NCI-H187 treated with DMSO at 0.1 percent for 48 hours (cell line): Measurements from ENCODE around the gene SPAAR.
A peak's percentile ranks its signal among the peaks of the same experiment; 100 is the strongest.
"Not testable (repeated sequence)": the region's sequence is repeated elsewhere in the genome, so short reads cannot be mapped to it uniquely, and the experiment has no call there.

Experiments used
- DNase-seq: peaks from one replicate; lab custom pipeline; 2025; lab: John Stamatoyannopoulos, UW

The SPAAR gene, protein sequence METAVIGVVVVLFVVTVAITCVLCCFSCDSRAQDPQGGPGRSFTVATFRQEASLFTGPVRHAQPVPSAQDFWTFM

DNA sequence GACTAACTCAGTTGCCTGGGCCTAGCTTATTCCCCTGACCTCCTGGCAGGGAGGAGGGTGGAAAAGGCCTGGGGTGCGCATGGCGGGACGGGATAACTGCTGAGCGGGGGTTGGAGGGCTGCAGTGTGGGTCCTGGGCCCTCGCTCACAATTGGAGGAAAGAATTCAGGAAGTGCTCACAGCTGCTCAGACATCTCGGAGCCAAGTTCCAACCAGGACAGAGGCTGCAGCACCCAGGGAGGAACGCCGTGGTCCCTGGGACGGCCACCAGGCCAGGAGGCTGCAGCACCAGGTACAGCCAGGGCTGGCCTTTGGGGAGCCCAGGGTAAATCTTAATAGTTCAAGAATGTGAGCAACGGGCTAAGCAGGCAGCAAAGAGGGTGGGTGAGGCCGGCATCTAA, at the start of gene SPAAR:
Gene SPAAR, plus strand, starts transcription at position 217 of the 400 bp plus-strand sequence. CDS start 974 bp downstream, outside the sequence.
- DNase-seq, result no peak

DNA sequence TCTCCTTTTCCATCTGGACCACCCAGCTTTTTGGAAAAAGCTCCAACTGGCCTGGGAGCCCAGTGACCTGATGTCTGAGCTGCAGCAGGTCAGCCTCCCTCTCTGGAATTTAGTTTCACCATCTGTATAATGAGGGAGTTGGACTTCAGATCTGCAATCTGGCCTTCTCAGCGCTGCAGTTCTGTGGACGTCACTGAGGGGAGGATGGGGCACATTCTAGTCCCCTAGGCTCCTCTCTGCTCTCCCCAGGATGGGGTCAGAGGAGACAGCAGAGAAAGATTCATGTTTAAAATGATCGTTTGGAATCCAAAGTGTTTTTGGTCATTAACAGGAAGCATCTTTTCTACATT, 49.3 kb upstream of the SPAAR start:
- no peak for DNase-seq

DNA sequence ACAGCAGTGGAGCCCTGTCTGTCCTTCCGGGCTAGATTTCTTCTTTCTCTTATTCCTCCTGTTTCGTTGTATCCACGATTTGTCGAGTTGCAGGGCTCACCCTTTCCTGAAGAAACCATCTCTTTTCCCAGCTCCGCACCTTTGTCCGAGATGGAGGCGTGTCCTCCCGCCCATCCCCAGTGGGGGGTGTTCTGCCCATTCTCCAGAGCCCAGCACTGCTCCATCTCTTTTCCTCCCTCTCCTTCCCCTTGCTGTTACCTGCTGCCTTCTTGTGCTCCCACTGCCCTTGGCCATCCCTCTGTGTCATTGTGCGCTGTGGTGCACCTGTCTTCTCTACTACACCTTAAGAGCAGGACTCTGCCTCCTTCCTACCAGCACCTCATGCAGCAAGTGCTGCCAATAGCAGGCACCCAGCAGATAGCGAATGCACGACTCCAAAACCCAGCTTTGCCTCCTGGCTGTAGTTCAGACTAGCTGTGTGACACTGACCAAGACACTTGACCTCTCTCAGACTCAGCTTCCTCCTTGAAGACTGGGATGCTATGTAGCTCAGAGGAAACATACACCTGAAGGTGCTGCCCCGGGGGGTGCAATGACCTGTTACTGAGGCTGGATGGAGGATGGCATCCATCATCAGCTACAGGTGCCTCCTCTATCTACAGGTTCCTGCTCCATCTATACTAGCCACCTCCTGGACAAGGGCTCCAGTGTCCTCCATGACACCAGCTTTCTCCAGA, 48.0 kb upstream of the SPAAR start:
- DNase-seq, result no peak

DNA sequence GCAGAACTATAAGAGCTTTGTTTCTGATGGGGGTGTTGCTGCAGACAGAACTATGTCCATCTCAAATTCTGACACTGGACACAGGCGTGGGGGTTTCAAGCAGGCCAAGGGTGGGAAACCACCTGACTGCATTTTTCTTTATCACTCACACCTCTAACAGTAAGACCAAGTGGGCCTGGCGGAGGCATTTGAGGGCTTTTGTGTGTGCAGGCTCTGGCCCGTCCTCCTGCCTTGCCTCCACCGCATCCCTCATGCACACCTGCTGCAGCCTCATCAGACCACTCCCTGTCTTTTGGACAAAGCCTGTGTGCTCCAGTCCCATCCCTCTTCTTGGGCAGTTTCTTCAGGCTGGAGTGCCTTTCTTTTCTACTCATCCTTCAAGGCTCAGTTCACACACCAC, 47.0 kb upstream of the SPAAR start:
- no peak for DNase-seq

DNA sequence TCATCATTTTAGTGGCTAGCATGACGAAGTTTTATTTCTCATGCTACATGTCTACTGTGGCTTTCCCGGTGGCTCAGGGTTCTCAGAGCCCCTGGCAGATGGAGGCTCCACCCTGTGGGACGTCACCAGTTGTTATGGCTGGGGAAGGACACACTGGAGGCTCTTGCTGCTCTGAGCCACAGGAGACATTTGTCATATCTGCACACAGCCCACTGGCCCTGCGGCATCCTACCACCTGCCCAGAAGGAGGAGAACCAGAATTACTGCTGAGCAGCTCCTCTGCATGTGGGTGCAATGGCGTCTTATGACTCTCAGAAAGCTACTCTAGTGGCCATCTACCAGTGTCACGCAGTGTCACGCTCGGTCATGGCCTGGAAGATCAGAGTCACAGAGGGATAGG, 45.7 kb upstream of the SPAAR start:
- no peak for DNase-seq

DNA sequence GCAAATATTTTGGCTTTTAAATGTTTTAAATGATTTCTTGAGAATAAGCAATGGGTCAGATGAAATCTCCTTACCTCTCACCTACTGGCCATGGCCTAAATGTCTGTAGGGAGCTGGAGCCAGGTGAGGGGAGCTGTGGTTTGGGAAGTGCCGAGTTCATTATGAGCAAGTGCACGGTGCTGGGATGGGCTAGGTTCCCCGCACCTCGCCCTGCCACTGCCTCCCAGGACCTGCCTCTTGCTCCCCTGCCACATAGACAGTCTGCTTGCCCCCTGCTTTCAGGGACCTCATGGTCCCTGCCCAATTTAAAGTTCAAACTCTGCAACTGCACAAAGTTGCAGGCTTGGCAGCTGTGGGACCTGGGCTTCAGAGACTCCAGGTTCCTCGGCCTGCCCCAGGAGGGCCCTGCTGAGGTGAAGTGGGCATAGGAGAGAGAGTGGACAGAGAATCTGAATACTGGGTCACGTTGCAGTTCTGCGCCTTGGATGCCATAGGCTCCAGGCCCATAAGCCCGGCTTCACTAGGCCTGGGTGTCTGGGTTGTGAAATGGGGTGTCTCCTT, 44.5 kb upstream of the SPAAR start:
- DNase-seq, result no peak

DNA sequence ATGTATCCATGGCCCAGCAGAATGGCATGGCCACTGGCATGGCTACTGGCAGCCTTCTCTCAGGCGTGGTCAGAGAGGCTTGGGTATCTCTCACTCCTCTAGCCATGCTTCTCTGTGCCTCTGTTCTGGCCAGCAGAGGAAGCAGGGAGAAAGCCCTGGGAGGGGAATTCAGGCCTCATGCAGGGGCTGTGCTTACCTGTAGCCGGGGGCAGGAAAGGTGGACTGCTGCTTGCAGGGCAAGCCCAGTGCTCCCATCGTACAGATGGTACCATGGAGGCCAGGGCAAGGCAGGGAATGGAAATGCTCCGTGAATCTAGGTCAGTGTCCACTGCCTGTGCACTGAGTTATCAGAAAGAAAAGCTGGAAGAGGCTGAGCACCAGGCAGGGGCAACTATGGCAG, 41.8 kb upstream of the SPAAR start:
- no peak for DNase-seq

DNA sequence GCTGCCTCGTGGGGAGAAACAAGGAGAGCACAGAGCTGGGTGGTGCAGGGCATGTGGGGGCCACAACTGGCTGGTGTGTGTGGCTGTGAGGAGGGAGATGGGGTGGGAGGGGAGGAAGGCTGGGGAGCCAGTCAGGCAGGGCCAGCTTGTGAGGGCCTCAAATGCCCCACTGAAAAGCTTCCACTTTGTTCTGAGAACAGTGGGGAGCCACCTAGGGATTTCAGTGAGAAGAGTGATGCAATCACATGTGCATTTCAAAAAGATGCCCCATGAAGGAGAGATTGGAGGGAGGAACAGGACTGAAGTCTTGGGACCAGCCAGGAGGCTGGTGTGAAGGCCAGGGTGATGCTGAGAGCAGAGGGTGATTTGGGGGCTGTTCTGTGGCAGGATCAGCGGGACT, 40.4 kb upstream of the SPAAR start:
- DNase-seq, result no peak

DNA sequence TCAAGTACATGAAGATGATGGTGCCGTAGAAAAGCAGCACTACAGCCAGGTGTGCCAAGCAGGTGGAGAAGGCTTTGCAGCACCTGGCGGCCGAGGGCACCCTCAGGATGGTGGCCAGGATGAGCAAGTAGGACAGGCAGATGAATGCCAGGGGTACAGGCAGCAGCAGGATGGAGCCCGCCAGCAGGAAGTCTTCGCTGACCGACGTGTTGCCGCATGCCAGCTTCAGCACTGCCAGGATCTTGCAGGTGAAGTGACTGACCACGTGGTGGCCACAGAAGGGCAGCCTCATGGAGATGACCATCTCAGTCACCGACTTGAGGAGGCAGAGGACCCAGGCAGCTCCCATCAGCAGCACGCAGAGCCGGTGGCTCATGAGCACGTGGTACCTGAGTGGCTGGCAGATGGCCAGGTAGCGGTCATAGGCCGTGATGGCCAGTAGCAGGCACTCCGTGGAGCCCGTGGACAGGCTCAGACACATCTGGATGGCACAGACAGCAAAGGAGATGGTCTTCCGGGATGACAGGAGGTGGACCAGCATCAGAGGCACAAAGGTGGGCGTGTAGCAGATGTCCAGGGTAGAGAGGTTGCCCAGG, 39.6 kb upstream of the SPAAR start:
- DNase-seq, result no peak

DNA sequence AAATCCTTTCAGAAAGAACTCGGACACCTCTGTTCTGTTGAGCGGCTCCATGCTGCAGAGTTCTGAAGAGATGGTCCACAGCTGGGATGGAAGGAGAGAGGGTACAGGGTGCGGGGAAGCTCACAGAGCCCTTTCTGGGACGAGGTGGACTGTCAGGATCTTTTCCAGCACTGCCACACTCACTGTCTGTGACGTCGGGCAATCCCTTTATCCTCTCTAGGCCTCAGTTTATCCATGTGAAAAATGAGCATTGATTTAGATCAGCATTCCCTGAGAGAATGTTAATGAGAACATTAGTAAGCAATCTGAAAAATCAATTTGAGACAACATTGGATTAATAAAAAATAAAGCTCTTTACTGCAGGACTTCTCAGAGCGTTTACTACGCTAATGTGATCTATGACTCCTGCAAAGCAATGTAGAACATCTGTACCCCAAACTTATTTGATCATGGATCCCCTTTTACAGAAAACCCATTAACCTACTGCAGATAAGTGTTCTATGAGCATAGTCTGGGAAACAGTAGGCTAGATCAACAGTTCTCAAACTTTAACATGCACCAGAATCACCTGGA, 38.9 kb upstream of the SPAAR start, which contains the start of gene OR13J1:
Gene OR13J1, minus strand, starts transcription at position 51 of the 573 bp plus-strand sequence. Its CDS starts 0 bp downstream, at position 51.
- DNase-seq, result no peak

DNA sequence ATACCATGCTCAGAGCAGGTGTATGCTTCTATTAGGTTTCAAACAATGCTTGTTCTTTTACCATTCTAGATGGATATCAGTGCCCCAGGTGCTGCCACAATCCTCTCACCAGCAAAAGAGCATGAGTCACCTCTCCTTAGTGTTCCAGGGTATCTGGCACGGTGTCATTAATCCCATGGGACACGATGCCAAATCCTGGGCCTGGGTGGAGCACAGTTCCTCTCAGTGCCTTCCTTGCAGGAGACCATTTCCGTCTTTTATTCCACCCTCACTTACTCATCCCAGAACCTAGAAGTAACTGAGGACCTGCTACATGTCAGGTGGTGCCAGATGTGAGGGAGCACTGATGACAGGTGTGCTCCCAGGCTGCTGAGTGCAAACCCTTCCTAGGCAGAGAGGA, 37.7 kb upstream of the SPAAR start:
- no peak for DNase-seq

DNA sequence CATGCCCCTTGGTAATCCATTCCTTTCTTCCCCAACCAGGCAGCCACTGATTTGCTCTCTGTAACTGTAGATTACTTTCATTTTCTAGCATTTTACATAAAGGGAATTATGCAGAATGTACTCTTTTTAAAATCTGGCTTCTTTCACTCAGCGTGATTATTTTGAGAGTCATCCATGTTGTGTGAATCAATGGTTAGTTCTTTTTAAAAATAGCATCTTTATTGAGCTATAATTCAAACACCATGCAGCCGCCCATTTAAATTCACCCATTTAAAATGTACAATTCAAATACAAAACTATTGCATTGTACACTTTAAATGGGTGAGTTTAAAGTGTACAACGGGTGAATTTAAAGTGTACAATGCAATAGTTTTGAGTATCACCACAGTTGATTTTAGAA, 36.8 kb upstream of the SPAAR start:
- DNase-seq, result no peak

DNA sequence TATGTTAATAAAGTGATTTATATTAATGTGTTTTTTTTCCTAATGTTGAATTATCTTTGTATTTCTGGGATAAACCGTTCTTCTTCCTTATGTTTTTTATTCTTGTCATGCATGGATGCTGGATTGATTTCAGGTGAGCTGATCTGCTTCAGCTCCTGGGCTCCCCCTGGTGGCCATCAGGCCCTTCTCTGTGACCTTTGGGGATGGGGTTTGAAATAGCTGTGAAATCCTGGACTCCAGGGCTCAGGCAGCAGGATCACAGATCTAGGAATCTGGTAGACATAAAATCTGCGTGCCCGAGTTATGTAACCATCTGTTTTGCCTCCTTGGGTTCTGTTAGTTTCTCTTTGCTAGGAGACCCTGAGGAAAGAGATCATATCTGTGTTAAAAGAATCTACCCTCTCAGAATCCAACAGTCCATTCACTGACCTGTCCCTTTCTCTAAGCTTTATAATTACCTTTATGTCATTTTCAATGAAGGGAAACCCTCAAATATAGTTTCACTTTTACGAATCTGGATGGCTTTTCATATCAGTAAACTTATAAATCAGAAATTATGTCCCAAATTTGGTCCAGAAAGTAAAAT, 26.9 kb upstream of the SPAAR start:
- DNase-seq, result peak; percentile 5

DNA sequence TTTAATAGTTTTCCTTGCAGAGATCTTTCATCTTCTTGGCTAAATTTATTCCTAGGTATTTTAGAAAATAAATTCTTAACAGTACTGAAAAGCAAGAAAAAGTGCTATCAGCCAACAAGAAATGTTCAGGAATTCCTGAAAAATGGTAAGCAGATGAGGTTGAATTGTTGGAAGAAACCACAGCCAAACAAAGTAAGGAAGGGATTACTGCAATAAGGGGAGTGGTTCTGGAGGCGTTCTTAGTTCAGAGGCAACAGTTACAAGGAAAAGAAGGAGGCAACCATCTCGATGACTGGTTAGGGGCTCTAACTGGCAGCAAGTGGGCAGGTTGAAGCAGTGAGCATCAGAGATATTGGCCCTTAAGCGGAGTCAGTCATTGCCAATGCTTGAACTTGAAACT, 26.3 kb upstream of the SPAAR start:
- DNase-seq, result no peak

DNA sequence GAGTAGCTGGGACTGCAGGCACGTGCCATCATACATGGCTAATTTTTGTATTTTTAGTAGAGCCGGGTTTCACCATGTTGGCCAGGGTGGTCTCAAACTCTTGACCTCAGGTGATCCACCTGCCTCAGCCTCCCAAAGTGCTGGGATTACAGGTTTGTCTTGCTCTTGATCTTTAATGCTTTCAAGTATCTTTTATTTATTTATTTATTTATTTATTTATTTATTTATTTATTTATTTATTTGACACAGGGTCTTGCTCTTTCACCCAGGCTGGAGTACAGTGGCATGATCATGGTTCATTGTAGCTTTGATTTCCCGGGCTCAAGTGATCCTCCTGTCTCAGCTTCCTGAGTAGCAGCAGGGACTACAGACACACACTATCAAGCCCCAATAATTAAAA, 24.4 kb upstream of the SPAAR start:
- DNase-seq, result not testable (repeated sequence)

DNA sequence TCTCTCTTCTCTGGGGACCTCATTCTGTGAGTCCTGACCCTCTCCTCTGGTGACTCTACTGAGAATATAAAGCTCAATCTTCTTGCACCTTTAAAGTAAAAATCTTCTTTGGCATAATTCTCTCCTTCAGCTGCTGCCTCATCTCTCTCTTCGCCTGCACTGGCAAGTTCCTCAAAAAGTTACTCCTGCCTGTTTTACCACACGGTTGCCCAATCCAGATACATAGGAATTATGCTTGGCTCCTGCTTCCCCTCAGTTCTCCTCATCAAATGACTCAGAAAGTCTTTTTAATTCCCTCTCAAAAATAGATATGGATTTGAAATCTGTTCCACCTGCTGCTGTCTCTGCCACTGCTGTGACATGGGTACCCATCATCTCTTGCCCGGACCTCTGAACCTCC, 17.6 kb upstream of the SPAAR start:
- DNase-seq, result no peak

DNA sequence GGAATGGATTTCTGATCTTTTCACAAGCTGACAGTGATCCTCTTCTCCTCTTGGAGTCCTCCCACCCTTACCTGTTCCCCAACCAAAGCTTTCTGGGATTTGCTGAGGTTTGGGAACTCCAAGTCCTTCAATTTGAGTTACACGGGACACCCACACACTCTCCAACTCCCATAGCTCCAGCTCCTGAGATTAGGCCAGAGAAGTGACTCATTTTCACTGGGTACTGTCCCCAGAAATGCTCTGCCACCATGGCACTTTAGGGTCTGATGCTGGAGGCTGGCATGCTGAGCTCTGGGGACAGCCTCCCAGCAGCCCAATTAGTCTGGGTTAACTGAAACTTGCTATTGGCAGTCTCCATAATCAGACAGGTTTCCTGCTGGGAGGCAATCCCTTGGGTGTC, 17.2 kb upstream of the SPAAR start:
- DNase-seq, result no peak

DNA sequence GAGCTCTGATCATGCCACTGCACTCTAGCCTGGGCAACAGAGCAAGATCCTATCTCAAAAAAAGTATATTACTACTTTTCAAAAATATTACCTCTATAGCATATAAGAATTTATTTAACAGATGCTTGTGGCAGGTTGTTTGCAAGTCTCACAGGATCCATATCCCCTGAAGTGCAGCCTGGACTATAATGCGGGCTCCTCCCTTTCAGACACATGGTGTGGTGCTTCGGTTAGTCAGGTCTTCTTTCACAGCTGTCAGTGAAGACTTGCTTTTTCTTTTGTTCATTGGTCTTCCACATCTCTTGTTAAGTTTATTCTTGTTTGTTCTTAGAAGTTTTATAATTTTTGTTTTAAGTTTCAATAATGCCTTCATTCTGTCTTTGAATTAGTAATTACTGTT, 12.7 kb upstream of the SPAAR start:
- no peak for DNase-seq

DNA sequence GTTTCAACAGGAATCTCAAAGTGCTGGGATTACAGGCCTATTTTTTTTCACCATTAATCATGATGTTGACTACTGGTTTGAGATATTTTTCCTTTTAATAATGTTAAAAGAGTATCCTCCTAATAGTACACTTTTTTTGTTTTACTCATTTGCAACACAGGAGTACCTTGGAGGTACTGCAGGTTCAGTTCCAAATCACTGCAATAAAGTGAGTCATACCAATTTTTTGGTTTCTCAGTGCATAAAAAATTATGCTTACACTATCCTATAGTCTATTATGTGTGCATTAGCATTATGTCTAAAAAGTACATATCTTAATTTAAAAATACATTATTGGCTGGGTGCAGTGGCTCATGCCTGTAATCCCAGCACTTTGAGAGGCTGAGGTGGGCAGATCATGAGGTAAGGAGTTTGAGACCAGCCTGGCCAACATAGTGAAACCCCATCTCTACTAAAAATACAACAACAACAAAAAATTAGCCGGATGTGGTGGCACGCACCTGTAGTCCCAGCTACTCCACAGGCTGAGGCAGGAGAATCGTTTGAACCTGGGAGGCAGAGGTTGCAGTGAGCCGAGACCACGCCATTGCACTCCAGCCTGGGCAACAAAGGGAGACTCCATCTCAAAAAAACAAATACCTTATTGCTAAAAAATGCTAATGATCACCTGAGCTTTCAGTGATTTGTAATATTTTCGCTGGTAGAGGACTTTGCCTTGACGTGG, 11.8 kb upstream of the SPAAR start:
- not testable (repeated sequence) for DNase-seq

DNA sequence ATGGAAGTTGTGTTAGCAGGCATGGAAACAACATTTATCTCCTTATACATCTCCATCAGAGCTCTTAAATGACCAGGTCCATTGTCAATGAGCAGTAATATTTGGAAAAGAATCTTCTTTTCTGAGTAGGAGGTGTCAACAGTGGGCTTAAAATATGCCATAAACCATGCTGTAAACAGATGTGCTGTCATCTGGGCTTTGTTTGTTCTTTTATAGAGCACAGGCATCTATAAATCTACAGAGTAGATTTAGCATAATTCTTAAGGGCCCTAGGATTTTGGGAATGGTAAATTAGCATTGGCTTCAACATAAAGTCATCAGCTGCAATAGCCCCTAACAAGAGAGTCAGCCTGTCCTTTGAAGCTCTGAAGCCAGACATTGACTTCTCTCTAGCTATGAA, 11.0 kb upstream of the SPAAR start:
- DNase-seq, result no peak

DNA sequence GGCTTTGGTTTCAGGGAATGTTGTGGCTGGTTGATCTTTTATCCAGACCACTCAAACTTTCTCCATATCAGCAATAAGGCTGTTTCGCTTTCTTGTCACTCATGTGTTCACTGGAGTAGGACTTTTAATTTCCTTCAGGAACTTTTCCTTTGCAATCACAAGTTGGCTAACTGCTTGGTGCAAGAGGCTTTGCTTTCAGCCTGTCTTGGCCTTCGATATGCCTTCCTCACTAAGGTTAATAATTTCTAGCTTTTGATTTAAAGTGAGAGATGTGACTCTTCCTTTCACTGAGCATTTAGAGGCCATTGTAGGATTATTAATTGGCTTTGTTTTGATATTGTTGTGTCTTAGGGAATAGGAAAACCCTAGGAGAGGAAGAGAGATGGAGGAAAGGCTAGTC, 10.3 kb upstream of the SPAAR start:
- DNase-seq, result no peak

DNA sequence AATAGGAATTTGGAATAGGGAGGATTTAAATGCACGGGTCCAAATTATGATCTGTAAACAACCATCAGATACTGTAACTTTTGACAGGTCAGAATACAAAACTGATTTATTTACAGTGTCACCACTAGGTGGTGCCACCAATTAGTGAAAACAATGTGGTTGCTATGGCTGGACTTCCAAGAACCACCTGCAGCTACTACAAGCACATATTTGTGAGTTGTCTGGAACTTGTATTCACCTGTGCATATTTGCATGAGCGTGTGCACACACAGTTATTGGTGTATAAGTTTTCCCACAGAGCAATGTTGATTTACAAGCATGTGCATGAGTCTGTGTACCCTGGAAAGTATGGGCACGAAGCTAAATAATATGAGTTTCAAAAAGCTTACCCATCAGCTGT, 6.2 kb upstream of the SPAAR start:
- no peak for DNase-seq
